ENCODE results near the gene IREB2.
"Not testable (repeated sequence)": the region's sequence is repeated elsewhere in the genome, so short reads cannot be mapped to it uniquely, and the experiment has no call there.

Gene IREB2

DNA sequence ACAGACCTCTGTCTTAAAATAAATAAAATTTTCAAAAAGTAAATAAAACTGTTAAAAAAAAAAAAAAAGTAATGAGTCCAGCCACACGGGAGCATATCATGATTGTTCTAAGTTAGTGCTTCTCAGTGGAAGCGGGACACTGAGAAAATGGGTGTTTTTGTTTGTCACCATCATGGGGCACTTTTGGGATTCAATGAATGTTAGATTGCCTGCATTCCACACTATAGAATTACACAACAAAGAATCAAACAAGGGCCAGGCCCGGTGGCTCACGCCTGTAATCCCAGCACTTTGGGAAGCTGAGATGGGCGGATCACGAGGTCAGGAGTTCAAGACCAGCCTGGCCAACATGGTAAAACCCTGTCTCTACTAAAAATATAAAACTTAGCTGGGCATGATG is 3.3 kb upstream of the IREB2 start:
- DNase-seq, result not testable (repeated sequence)

DNA sequence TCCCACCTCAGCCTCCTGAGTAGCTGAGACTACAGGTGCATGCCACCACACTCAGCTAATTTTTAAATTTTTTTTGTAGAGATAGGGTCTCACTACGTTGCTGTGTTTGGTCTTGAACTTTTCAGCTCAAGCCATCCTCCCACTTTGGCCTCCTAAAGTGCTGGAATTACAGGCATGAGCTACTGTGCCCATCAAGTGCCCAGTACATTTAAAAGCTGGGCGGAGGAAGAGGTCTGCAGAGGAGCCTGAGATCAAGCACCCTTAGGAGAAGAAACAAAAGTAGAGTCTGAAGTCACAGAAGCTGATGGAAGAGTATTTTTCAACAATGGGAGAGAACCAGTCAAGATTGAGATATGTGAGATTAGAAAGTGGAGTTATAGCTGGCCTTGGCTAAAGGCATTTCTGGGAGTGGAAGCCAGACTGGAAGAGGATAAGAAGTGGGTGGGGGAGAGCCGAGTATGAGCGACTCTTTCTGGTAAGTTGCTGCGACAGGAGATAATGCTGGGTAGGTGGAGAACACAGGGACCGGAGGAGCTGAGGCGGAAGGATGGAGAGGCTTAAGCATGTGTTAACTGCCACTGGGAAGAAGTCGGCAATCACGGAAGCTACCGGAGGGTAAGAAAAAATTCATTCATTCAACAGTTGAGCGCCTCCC is 782 bp upstream of the IREB2 start:
- DNase-seq, result no peak

DNA sequence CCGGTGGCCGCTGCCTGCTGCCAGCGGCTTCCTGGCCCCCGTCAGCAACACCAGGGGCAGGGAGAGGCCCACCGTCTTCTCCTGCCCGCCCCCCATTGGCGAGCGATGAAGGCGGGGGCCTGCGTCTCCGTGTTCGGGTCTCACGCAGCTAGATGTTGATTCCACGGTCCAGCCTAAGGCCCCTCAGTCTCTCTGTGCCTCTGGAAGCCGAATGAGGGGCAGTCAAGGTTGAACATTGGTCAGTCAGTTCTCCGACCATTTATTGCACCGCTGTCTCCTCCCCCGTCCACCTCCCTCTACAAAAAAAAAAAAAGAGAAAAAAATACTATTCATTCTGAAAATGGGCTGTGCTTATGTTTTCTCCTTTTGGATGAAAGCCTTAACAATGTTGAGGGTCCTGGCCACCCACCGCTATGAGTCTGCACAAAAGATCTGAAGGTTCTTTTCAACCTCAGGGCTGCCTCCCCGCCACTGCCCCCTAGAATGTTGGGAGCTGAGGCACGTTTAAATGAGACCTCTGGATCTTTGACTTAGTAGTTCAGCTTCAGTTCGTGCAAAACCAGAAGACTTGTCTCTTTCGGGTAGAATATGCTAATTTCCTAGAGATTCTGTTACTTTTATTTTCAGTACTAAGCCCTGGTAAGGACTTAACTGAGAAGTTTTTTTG is 736 bp downstream of the IREB2 start:
- DNase-seq, result peak; percentile 33

DNA sequence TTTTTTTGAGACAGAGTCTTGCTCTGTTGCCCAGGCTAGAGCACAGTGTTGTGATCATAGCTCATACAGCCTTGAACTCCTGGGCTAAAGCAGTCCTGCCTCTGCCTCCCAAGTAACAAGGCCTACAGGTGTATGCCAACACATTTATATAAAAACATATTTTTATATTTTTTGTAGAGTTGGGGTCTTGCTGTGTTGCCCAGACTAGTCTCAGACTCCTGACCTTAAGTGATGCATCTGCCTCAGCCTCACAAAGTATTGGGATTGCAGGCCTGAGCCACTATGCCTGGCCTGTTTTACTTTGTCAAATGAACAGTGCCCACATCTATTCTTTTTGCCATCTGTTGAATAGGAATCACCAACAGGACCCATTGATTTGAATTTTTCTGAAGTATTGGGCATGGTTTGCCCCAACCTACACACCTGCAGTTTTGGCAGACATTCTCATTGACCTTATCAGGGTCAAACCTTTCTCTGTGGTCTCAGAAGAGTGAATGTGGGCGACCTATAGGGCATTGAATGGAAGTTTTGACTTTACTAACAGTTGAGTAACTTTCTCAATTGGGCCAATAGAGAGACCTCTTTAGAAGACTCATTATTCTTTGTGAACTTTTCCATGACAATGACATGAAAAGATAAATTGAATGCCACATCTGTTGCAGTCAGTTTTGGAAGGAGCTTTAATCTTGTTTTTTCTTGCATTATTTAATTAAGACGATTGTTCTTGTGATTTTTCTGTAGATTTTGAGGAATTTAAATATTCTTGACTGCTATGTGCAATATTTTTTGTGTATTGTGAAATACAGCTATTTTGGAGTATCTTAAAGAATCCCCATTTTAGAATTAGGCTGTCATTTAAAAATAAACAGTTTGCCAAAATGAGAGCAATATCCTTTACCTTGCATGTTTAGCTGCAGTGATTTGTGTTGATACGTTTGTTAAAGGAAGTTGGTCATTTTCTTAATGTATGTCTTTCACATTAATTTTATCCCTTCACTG is 2.7 kb downstream of the IREB2 start:
- DNase-seq, result no peak

DNA sequence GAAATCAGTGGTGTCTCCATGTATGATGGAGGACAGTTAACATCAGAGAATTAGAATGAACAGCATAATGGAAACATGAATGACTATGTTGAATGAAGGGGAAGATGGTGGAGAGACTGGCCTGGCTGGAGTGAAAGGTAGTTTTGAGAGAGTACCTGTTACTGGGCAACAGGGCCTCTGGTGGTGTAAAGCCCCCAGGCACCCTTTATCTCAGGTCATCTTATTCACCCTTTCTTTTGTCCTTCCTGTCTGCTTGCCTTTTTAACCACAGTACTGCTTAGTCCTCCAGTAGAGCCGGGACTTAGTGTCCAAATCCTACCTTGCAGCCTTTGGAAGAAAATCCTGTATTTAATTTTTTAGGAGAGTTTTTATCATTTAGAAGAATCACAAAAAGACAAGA is 6.2 kb downstream of the IREB2 start:
- DNase-seq, result no peak

DNA sequence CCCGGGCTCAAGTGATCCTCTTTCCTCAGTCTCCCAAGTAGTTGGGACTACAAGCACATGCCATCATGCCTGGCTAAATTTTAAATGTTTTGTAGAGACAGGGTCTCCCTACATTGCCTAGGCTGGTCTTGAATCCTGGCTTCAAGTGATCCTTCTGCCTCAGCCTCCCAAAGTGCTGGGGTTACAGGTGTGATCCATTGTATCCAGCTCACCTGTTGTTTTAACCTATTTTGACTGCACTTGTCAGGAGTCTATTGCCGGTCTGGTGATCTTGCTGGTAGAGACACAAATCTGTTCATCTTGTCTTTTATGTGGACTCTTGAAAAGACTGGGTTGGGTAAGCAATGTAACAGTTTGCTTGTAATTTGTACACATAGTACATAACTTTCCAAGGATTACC is 7.9 kb downstream of the IREB2 start:
- DNase-seq, result no peak

DNA sequence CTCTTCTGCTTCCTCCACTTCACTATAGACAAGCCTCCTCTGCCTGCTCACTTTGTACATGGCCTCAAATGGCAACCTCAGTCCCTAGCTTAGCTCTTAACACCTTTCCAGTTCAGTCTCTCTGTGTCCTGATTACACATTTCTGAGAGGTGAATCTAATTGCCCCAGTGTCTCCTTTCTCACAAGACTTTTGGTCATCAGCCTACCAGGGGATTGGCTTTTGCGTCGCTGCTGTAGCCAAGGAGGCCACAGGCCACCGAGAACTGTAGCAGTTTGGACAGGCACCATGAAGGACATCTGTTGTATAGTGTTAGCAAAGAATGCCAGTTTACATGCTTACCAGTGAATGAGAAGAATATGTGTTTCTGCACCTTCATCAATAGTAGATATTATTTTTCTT is 8.5 kb downstream of the IREB2 start:
- DNase-seq, result no peak

DNA sequence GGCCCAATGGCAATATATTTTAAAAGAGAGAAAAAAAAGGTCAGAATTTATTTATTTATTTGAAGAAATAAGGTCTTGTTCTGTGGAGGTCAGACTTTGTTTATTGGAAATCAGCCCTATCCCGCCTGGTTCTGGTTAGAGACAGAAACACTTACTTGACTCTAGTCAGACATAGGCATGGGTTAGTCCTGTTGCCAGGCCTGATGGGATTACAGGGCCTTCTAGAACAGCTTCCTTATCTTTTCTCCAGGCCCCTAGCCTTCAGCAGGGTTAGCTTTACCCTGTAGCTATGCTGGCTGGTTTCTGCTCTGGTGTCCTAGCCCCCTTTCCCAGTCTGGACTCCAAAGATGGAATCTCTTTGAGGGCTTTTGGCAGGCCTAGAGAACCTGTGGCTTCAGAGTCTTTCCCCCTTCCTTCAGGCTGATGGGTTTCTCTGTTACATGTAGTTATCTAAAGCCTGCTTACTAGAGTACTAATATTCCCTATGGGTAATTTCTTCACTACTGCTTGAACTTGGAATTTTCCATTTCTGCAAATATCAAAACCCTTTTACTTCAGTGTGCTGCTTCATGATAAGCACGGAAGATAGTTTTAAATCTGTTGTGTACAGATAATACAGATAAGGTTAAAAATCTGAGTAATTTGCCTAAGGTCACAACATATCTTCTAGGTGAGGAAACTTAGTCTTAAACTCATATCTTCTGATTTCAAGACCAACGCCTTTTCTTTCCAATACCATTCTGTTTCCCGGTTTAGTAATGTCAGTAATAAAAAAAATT is 10.6 kb downstream of the IREB2 start:
- no peak for DNase-seq

DNA sequence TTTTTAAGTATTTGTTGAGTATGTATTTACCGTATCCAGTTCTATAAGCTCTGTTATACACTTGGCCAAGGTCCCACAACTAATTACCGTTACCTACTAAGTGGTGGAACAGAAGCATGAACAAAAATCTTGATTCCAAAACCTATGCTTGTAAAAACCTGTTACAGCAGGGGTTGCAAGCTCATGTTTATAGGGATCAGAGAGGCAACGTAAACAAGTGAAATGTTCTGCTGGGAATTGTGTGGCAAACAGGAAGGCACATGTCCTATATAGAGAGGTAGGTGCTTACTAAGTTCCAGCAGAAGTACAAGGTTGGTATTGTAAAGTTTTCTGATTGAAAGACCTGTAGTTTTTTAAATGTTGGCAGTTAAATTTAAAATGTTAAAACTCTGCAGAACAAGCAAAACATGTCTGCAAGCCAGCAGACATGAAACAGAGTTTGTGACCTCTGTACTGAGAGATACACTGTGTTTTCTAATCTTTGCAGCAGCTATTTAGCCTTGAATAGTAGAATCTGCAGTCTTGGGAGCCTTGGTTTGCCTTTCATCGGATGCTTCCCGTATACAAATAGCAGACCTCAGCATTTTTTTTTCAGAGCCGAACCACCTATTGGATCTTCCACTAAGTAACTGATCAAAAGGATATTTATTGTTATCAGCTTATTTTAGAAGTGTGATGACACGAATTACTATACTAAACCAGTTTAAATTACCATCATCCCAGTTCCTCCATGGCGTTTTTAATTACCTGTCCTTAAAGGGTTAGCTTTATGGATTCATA is 11.4 kb downstream of the IREB2 start:
- no peak for DNase-seq

DNA sequence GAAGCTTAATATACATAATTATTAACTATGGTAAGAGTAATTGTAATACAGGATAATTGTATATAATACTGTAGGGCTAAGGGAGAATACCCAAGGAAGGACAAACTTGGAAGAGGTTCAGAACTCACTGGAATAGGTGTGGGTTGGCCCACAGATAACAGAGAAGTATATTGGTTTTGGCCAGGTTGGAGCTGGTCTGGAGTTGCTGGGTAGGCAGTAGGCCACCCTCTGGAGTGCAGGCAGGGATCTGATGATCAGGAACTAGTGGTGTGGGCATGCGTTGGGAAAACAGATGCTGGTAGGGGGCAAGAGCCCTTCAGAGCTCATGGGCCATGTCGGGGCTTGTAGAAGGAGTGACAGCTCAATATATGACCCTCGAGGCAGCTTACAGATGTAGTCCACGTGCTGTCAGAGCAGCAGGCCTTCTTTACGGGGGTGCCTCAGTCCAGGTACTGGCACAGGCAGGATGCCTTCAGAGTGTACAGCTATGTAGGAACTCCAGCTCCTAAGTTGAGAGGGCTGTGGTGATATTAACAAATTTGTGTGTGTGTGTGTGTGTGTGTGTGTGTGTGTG is 12.4 kb downstream of the IREB2 start:
- no peak for DNase-seq

DNA sequence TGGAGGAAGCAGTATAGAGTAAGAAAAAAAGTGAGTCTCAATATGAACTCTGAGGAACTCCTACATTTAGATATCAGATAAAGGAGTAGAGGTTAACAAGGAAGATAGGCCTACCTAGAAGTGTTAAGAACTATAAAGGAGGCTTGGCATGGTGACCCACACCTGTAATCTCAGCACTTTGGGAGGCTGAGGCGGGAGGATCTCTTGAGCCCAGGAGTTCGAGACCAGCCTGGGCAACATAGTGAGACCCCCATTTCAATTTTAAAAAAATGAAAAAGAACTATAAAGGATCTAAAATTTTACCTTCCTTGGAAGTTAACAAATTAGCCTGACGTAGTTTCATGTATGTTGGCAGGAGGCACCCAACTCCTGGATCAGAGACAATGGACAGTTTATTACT is 14.5 kb downstream of the IREB2 start:
- no peak for DNase-seq

DNA sequence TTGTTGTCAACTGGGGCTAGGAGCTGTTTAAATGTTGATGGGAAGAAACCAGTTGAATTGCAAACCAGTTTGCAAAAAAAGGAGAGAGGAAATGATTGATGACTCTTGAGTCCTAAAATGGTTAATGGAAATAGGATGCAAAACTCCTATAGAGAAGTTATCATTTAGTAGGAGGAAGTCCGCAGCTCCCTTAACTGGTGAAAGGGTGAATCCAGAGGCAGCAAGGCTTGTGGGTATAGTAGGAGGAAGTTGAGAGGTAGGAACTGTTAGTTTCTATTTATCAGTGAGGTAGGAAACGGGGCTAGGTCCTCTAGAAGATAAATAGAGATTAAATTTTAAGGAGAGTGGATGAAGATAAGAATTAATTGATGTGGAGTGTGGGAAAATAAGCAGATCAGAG is 15.4 kb downstream of the IREB2 start:
- no peak for DNase-seq

DNA sequence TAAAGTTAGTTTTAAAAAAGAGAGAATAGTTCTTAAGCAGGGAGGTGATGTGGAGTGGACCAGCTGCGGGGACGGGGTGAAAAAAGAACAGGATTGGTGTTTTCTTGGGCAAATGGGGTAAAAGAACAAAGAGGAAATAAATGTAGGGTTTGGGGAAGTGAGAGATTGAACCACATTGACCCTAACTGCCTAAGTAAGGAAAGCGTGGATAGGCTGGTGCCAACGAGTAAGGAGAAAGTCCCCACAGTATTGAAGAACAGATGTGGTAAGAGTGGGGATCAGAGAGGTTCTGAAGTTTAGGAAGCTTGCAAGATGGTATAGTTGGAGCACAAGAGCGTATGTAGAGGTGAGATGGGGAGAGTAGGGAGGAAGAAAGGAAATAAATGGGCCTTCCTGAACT is 17.0 kb downstream of the IREB2 start:
- no peak for DNase-seq

DNA sequence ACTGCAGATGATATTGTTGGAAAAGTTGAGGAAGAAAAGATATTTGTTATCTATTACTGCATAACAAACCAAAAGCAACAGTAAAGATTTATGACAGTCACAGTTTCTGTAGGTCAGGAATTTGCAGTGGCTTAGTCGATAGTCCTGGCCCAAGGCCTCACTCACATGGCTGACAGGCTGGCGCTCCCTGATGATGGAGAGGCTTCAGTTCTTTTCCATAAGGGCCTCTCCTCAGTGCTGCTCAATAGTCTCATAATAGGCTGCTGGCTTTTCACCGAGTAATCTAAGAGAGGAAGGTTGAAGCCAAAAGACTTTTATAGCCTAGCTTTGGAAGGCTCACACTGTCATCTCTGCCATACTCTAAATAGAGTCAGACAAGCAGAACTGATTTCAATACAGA is 17.7 kb downstream of the IREB2 start:
- DNase-seq, result peak; percentile 64

DNA sequence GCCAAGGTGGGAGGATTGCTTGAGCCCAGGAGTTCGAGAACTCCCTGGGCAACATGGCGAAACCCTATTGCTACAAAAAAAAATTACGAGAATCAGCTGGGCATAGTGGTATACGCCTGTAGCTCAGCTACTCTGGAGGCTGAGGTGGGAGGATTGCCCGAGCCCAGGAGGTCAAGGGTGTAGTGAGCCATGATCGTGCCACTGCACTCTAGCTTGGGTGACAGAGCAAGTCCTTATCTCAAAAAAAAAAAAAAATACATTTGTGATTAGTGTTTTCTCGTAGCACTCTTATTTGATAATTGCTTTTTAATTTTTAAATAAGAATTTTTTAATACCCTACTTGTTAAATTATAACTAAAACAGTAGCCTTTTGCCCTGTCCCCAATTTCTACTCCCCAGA is 18.4 kb downstream of the IREB2 start:
- DNase-seq, result no peak

DNA sequence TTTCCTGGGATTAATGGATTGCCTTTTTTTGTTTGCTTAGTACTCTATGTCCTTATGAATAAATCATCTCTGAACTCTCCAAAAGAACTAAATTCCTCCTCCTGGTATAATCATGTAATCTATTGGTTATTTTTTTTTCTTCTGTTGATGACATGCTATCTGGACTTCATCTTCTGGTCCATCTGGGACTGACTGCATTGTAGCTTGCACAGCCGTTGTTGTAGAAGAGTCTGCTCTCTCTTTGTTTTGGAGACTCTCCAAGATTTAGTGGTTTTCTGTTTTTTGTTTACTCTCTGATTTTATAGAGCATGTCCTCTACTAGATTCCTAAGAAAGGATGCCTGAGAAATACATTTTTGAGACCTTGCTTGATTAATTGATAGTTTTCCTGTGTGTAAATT is 19.1 kb downstream of the IREB2 start:
- no peak for DNase-seq

DNA sequence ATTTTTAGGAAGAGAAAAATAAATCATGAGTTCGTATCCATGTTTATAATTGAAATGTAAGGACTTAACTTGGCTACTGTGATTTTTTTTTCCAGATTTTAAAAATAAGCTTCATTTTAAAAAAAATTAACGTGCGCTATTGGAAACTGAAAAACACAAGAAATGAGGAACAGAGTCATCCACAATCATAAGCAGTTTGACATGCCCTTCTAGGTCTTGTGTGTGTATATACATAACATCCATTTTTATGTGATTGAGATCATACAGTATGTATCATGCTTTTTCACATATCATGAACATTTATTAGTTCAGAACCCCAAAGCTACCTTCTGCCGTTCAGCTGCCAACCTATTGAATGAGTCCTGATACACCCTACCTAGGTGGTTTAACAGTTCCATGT is 22.7 kb downstream of the IREB2 start:
- DNase-seq, result no peak

DNA sequence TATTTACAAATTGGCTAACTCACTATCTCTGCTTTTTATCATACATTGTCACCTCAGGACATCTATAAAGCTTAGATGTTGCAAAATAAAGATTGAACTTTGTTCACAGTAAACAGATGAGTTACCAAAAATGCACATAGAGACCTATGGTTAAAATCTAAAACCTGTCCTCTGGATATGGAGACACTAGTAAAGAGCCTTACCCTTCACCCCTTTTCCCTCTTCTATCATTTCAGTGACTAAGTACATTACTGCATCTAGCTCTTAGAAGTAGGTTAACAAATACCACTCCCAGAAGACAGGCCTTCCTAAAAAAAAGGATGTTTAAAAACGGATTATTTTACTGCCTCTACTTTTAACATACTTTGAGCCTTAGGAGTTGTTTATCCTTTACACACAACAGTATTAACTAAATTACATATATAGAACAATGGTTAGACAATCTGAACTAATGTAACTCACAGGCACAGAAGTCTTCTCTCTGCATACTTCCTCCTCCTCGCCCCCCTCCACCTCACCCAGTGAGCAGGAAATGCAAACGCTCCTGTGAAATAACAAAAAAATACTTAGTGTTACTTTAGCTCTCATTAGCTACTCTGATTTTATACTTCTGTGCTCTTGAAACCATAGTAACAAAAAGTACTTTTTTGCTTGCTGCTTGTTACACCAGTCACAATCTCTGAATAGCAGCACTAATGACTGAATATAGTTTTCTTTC is 23.3 kb downstream of the IREB2 start:
- no peak for DNase-seq

DNA sequence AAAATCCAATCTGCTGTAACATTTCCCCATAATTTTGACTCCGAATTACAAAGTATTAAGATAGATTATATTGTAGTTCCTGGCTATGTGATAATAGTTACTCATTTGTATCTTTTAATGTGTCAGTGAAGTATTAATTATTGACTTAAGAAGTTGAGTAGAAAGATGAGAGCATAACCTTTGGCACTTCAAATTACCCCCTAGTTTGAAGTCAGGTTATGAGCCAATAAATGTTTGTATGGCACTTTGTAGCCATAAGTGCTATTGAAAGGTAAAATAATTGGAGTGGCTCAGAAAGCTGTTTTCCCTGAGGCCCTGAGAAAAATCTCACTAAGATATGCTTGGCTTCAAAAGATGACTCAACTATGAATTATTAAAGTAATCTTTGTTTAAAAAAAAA is 31.0 kb downstream of the IREB2 start:
- DNase-seq, result no peak

DNA sequence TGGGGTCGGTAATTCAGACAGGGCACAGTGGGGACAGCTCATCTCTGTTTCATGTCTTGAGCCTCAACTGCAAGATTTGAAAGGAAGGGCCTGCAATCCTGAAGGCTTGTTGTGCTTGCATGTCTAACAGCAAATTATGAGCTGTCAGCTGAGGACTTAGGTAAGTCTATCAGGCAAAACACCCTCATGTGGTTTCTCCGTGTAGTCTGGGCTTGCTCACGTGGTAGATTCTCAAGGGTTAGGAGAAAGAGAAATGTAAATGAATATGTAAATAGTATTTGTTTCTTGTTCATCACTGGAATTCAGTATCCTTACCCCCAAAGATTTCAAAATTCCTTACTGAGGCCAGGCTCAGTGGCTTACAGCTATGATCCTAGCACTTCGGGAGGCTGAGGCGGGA is 39.3 kb downstream of the IREB2 start:
- no peak for DNase-seq

DNA sequence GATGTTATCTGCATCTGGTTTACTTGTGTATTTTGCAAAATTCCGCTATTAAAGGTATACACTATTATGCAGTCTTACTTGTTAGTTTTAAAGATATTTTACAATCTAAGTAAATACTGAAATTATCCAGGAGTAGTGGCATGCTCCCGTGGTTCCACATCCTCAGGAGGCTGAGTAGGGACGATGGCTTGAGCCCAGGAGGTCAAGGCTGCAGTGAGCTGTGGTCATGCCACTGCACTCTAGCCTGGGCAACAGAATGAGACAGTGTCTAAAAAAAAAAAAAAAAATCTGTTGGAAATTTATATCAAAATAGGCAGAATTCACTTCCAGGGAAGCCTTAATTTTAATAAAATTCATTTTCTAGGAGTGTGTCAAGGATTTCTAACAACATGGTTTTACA is 41.6 kb downstream of the IREB2 start:
- DNase-seq, result no peak

Measured in right hindlimb (tissue), 1 donor.